Measurements from ENCODE around the gene SEPSECS.
"Not testable (repeated sequence)": the region's sequence is repeated elsewhere in the genome, so short reads cannot be mapped to it uniquely, and the experiment has no call there.

The SEPSECS gene

GRCh38 chr4:25107827-25108516 is 52.3 kb downstream of the SEPSECS start:
- no peak for DNase-seq

GRCh38 chr4:25106363-25107151 is 53.7 kb downstream of the SEPSECS start:
- no peak for DNase-seq

GRCh38 chr4:25104591-25104990 is 55.7 kb downstream of the SEPSECS start:
- no peak for DNase-seq

DNA sequence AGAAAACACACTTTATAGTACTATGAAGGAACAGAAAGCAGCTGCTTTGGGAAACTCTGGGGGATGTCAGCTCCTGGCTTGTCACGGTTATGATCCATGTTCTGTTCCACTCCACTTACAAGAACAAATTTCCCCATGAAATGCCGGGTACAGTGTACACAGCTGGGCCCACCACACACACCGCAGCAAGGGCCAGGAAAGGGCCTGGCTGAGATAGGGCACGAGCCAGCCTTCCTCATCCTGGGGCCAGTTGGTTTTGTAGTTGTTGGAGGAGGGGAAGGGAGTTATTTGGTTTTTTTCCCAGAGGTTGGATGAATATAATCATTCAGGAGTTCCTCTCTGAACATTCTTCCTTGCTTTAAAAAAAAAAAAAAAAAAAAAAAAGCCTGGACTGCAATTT is 56.8 kb downstream of the SEPSECS start:
- DNase-seq: no peak

DNA sequence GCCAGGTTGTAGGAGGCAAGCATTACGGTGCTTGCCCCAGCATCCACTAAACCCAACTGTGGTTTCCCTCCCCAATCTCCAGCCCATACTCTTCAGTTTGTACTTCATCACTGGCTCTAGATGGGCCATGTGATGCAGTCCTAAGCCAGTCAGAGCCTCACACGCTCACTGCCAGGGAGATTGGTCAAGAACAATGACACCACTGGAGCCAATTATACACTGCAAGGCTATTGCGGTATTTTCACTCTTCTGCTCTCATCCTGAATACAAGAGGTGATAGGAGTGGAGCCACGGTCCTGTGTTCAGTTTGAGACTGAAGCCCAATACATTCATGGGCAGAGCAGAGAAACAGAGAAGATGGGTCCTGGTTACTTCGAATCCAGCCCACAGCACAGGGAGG is 58.4 kb downstream of the SEPSECS start:
- DNase-seq: no peak

GRCh38 chr4:25100710-25101109 is 59.5 kb downstream of the SEPSECS start:
- DNase-seq: no peak

DNA sequence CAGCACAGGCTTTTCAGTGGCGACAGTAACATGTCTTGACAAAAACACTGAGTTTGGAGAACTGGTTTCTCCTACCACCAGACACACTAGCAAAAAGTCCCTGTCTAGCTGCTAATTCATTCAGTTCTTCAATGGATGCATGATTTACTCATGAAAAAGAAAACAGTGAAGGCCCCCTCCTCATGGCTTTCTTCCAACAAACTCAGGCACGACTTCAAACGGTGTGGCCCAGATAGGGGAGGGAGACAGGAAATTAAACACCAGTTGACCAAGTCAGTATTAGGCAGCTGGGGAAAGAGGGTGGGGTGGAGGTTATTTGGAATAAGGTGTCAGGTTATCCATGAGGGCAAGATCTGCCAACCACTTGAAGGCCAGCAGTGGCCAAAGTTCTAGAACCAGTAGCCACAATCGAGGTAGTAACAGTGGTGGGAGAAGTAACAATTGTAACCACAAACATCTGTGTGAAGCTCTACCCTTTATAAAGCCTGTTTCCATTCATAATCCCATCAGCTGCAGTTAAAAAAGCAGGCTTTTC is 60.2 kb downstream of the SEPSECS start:
- DNase-seq: no peak

GRCh38 chr4:25098964-25099891 is 61.0 kb downstream of the SEPSECS start:
- DNase-seq: no peak

DNA sequence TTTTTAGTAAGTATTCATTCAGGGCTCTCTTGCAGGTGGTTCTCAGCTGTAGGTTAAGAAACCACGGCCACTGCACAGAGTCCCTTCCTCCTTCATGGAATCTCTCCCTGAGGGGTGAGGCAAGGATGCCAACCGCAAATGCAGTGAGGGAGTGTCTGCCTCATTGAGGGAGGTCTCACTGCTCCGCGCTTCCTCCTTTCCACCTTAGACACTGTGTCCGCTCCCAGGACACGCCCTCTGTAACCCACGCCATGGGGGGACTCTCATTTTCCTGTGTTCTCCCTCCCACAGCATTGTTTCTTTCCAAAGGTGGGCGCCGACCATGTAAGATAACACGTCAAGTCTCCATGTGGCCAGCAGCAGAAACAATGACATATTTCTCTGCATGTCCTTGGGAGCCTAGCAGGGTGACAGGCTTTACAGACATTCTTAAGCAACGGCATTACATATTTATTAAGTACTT is 63.2 kb downstream of the SEPSECS start:
- no peak for DNase-seq

DNA sequence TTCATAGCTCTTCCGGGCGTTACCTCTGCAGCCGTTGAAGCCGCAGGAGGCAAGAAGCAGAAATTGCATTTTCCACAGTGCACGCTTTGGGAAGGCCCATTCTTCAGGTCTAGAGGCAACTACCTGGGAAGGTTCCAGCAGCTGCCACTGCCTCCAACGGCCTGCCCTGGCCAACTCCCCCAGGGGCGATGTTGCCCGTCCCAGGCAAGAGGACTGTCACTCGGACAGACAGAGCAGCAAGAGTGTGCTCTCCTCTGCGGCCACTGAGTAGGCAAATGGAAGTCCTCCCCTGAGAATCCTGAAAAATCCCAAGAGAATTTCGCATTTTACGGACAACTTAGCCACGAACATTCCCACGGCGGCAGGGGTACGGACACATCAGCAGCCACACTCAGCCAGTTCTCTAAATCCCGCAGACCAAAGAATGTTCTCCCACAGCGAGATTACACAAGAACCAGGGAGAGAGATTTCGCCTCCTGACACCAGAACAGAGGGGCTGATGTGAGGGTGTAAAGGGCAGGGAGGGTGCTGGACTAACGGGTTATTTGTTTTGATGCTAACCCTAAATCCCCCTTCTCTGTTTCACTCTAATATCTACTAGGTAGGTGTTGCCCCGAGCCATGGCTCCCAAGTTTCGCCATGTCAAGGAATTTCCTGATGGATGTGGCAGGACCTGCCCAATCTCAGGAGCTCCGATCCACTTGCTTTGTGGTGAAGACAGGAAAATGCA is 63.8 kb downstream of the SEPSECS start:
- no peak for DNase-seq

GRCh38 chr4:25095837-25096236 is 64.4 kb downstream of the SEPSECS start:
- DNase-seq: no peak

GRCh38 chr4:25092139-25092538 is 68.1 kb downstream of the SEPSECS start:
- DNase-seq: no peak

GRCh38 chr4:25090516-25090915 is 69.7 kb downstream of the SEPSECS start:
- DNase-seq: no peak

- no peak for DNase-seq
These were observed 71.0 kb downstream of the SEPSECS start for GRCh38 chr4:25089051-25089763.

DNA sequence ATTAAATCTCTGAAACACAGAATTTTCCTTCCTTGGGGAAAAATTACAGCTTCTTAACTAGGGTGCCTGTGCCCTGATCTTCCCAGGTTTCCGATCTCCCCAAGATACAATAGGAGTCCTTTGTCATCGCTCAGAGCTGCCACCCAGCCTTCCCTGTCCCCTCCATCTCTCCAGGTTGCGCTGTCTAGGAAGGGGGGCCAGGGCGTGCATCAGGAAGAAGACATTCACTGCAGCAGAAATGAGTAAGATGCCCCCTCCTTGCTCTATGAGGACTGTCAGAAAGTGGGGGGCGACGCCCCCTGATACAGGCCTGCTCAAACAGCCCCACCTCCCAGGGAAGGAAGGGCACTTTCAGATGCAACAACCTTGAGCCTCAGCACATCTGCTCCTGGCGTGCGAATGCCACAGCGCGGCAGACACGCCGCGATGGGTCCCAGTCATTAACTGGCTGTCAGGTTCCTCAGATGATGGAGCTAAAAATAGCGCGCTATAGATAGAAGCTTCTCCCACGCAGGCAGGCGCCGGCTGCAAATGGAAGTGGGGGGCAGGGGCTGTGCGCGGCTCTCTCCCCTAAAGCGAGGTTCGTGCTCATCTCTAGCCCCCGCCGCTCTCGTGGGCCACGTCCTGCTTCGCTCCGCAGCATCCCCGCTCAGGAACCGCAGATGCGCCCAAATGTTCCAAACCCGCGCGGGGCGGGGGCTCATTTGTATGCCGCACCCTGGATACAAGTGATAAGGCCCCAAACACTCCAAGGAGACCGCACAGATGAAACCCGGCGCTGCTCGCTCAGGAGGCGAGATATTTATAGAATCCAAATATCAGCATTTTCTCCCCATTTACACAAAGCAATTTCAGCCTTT is 71.9 kb downstream of the SEPSECS start:
- DNase-seq: peak in 1 of 2 donors; percentile 51

- no peak for DNase-seq
These were observed 74.6 kb downstream of the SEPSECS start for GRCh38 chr4:25085671-25086070.

DNA sequence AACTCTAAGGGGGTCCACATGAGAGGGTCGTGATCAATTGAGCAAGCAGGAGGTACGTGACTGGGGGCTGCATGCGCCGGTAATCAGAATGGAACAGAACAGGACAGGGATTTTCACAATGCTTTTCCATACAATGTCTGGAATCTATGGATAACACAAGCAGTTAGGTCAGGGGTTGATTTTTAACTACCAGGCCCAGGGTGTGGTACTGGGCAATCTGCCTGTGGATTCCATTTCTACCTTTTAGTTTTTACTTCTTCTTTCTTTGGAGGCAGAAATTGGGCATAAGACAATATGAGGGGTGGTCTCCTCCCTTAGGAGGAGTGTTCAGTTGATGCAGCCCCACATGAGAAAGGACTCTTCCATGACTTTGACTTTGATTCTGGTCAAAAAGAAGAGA is 76.8 kb downstream of the SEPSECS start:
- not testable (repeated sequence) for DNase-seq

GRCh38 chr4:25081866-25082471 is 78.3 kb downstream of the SEPSECS start:
- no peak for DNase-seq

- no peak for DNase-seq
These were observed 79.7 kb downstream of the SEPSECS start for GRCh38 chr4:25080571-25080970.

- DNase-seq: no peak
These were observed 81.7 kb downstream of the SEPSECS start for GRCh38 chr4:25078523-25078922.
